ENCODE measurements around the gene PLXNB2.

- TF ChIP-seq GATA2 (IDR thresholded peaks at IDR 0.05; ENCODE audit: low read depth, low read length) (no peak), GATA3 (IDR thresholded peaks at IDR 0.05; ENCODE audit: low read depth, low read length) (no peak)
Observed at GRCh38 chr22:50303515-50303847, 4.0 kb downstream of the PLXNB2 start.

All from SH-SY5Y (cell line).